ENCODE measurements around the gene UCK1. TPM values are rescaled to one million over a fixed set of nuclear protein-coding genes. Genes with fewer than 3 reads are reported as not detected.

The UCK1 gene
- 15.6 and 22.9 TPM in 2 replicates for total RNA-seq

DNA sequence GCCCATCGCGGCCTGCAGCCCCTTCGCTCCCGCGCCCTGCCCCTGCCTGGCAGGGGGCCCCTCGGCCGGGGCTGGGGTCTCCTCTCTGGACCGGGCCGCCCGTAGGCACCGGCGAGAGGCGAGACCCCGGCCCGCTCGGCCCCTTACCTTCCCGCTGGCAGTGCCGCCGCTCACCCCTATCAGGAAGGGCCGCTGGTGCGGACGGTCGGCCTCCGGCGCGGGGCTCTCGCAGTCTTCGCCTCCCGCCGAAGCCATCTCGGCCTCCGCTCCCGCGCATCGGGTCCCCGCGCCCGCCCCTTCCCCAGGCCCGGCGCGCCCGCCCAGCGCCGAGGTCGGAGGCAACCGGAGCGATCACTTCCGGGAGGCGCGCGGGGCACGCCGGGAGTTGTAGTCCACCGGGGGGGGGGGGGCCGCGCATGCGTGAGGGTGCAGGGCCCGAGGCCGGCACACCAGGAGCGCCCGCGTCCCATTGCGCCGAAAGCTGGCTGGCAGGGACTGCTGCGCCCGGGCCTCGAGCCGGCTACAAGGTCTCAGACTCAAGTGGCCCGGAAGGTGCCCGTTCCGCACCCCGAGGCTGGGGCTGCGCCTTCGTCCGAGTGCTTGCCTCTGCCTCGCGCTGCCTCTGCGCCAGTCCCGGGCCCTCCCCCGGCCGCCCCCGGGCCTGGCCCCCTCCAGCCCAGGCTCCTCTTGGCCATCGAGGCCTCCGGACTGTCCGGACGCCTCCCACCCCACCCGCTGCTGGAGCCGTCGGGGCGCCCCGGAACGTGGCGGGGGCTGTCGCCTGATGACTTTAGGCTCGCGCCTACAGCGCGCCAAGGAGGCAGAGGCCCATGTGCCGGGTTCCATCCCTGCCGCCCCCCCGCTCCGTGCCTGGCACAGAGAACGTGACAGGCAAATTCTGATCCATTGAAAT lies at the start of gene UCK1:
UCK1 (minus strand) TSS at position 344 of the 913 bp plus-strand sequence; CDS start at position 255, 89 bp downstream.

GRCh38 chr9:131545003-131545785 lies 14.1 kb upstream of the UCK1 start, which contains the start of gene PRRT1B:
Gene PRRT1B, plus strand, starts transcription at chr9:131545523. Its CDS starts 93 bp downstream, at chr9:131545616.

DNA sequence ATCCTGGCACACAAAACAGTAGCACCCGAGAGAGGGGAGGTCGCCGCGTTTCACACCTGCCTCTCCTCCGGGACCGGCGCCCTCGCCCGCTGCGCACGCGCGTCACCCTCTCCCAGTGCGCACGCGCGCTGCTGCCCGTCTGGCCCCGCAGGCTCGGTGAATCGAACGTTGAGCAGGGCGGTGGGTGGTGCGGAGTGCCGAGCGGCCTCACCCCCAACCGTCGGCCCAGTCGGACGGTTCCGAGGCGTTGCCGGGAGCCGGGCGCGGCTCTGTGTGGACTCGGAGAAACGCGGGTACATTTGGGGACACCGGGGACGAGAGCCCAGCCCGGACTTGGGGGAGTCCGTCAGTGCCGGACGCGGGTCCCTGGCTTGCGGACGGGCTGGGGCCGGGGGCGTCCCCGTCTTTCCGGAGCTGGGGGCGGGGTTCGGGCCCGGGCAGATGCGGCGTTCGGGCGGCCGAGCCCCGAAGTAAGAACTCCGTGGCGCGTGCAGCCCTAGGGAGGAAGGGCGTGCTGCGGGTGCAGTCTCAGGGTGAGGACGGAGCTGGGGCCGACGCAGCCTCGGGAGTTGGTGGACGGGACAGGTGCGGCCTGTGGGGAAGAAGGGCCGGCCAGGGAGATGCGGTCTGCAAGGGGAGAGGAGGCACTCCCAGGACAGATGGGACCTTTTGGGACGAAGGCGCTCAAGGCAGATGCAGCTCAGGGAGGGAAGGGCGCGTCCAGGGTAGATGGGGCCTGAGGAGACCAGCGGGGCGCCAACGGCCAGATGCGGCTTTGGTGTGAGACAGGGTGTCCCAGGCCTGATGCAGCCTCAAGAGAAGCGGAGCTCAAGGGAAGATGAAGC lies 28.1 kb downstream of the UCK1 start, which contains the start of gene POMT1:
POMT1 (plus strand) TSS at position 138 of the 845 bp plus-strand sequence. CDS start 1,301 bp downstream, outside the sequence.

Other genes with a start within 250 kb of the UCK1 start
- 7.9 and 8.5 TPM in 2 replicates for gene PLPP7, start 241.5 kb downstream of the UCK1 start, total RNA-seq
- gene PRRC2B, start 137.2 kb downstream of the UCK1 start, total RNA-seq: 67.3 and 97.3 TPM in 2 replicates
- 20.3 and 35.2 TPM in 2 replicates for gene POMT1, start 28.3 kb downstream of the UCK1 start, total RNA-seq
- not detected in 2 replicates for gene PRRT1B, start 14.3 kb upstream of the UCK1 start, total RNA-seq
- 18.9 and 23.6 TPM in 2 replicates for gene RAPGEF1, start 208.8 kb upstream of the UCK1 start, total RNA-seq